OCI-LY1 (cell line): ENCODE measurements around the gene CDKN1C.
"Not testable (repeated sequence)": the region's sequence is repeated elsewhere in the genome, so short reads cannot be mapped to it uniquely, and the experiment has no call there.

Source experiments
- H2AFZ ChIP-seq: fragments of 200-600 bp; sonication (generic), shearing (Covaris generic); 2 replicates; pipeline ENCODE4 v1.6.0; 2014; ENCODE audit warnings: antibody characterized with exemption, mild to moderate bottlenecking, low read length
- H3F3A ChIP-seq: fragments of 200-600 bp; sonication (generic), shearing (Covaris generic); 2 replicates; pipeline ENCODE4 v1.6.0; 2014; ENCODE audit warnings: mild to moderate bottlenecking, antibody characterized with exemption, low read length, moderate library complexity; ENCODE audit not compliant: insufficient read depth
- H3K27ac ChIP-seq: fragments of 200-600 bp; sonication (generic); 2 replicates; pipeline ENCODE4 v1.5.1; 2014; ENCODE audit warnings: low read length, mixed run types, mild to moderate bottlenecking, low read depth; ENCODE audit not compliant: poor library complexity, severe bottlenecking
- H3K27me3 ChIP-seq: fragments of 200-600 bp; sonication (generic); 2 replicates; pipeline ENCODE4 v1.6.0; 2014; ENCODE audit warnings: antibody characterized with exemption, mild to moderate bottlenecking, low read length, moderate library complexity; ENCODE audit not compliant: insufficient read depth
- H3K36me3 ChIP-seq: fragments of 200-600 bp; sonication (generic); 2 replicates; pipeline ENCODE4 v1.6.1; 2014; ENCODE audit warnings: mild to moderate bottlenecking, antibody characterized with exemption, low read length, moderate library complexity, mixed read lengths; ENCODE audit not compliant: insufficient read depth
- H3K4me1 ChIP-seq: fragments of 200-600 bp; sonication (generic); 2 replicates; pipeline ENCODE4 v1.5.1; 2014; ENCODE audit warnings: mild to moderate bottlenecking, low read length, moderate library complexity; ENCODE audit not compliant: insufficient read depth, severe bottlenecking
- H3K4me2 ChIP-seq: fragments of 200-600 bp; sonication (generic), shearing (Covaris generic); 2 replicates; pipeline ENCODE4 v1.6.1; 2014; ENCODE audit warnings: low read length
- H3K4me3 ChIP-seq: fragments of 200-600 bp; sonication (generic); 2 replicates; pipeline ENCODE4 v1.5.1; 2014; ENCODE audit warnings: low read length, low read depth, mild to moderate bottlenecking, mixed read lengths; ENCODE audit not compliant: poor library complexity, severe bottlenecking
- H3K79me2 ChIP-seq: fragments of 200-600 bp; shearing (Covaris generic); 2 replicates; pipeline ENCODE4 v1.6.1; 2016; ENCODE audit warnings: mixed run types, low read length, mixed read lengths; ENCODE audit not compliant: insufficient read depth
- H3K9ac ChIP-seq: fragments of 200-600 bp; sonication (generic), shearing (Covaris generic); 2 replicates; pipeline ENCODE4 v1.6.1; 2014; ENCODE audit warnings: mild to moderate bottlenecking, low read length, mixed read lengths
- H3K9me2 ChIP-seq: fragments of 200-600 bp; sonication (generic), shearing (Covaris generic); 2 replicates; pipeline ENCODE4 v1.6.1; 2014; ENCODE audit warnings: low read depth, mild to moderate bottlenecking, low read length, mixed read lengths
- H3K9me3 ChIP-seq: fragments of 200-600 bp; shearing (Covaris generic); 2 replicates; pipeline ENCODE4 v1.6.1; 2014; ENCODE audit warnings: low read length, mixed read lengths
- H4K20me1 ChIP-seq: fragments of 200-600 bp; sonication (generic), shearing (Covaris generic); 2 replicates; pipeline ENCODE4 v1.6.0; 2016; ENCODE audit warnings: mild to moderate bottlenecking, low read length; ENCODE audit not compliant: insufficient read depth
- CTCF ChIP-seq: fragments of 200-600 bp; sonication (generic), shearing (Covaris generic); IDR thresholded peaks from 2 replicates; pipeline ENCODE4 v1.5.1; 2017; ENCODE audit warnings: mild to moderate bottlenecking, antibody characterized with exemption, low read length, moderate library complexity, mixed read lengths
- EZH2 ChIP-seq: fragments of 200-600 bp; sonication (generic), shearing (Covaris generic); IDR thresholded peaks from 2 replicates; pipeline ENCODE4 v1.8.0; 2017; ENCODE audit warnings: borderline replicate concordance, mixed run types, mild to moderate bottlenecking, antibody characterized with exemption, low read length, moderate library complexity, mixed read lengths

The CDKN1C gene

GRCh38 chr11:2910401-2910955 is 24.9 kb upstream of the CDKN1C start:
- Histone ChIP-seq H2AFZ (no peak overlapping the region), H3K9ac (no peak overlapping the region), H3K36me3 (no peaks in the 10 kb centered on the region), H3K4me1 (no peaks in the 10 kb centered on the region), H3K4me3 (no peak overlapping the region), H3K9me2 (no peaks in the 10 kb centered on the region), H3K27me3 (peaks cover 14% of the 10 kb centered on the region; the same call in 1 of the 2 replicates), H4K20me1 (no peaks in the 10 kb centered on the region), H3K79me2 (no peaks in the 10 kb centered on the region), H3K9me3 (no peaks in the 10 kb centered on the region), H3K27ac (no peak overlapping the region), H3F3A (no peaks in the 10 kb centered on the region), H3K4me2 (no peak overlapping the region)
- TF ChIP-seq EZH2 (no peak), CTCF (no peak)

- no peaks in the 10 kb centered on the region for H3K4me1 ChIP-seq
Measured at GRCh38 chr11:2909133-2909902, 23.7 kb upstream of the CDKN1C start.

GRCh38 chr11:2908130-2908529 is 22.6 kb upstream of the CDKN1C start:
- Histone ChIP-seq H3K79me2 (no peaks in the 10 kb centered on the region), H4K20me1 (no peaks in the 10 kb centered on the region), H3K4me2 (no peak overlapping the region), H3K9ac (no peak overlapping the region), H3F3A (no peaks in the 10 kb centered on the region), H3K36me3 (no peaks in the 10 kb centered on the region), H3K9me2 (no peaks in the 10 kb centered on the region), H3K4me1 (peaks cover 1% of the 10 kb centered on the region), H3K27me3 (peaks cover 12% of the 10 kb centered on the region; the same call in 1 of the 2 replicates), H3K4me3 (no peak overlapping the region), H2AFZ (no peak overlapping the region), H3K27ac (no peak overlapping the region), H3K9me3 (no peaks in the 10 kb centered on the region)
- TF ChIP-seq EZH2, result no peak
- no peak for TF ChIP-seq CTCF

More at GRCh38 chr11:2909133-2909902, 23.7 kb upstream of the CDKN1C start:
- Histone ChIP-seq H3K4me2 (no peak overlapping the region), H3K9me2 (no peaks in the 10 kb centered on the region), H2AFZ (no peak overlapping the region), H3K27me3 (peaks cover 14% of the 10 kb centered on the region; the same call in 1 of the 2 replicates), H3K9me3 (no peaks in the 10 kb centered on the region), H3K27ac (no peak overlapping the region), H3K4me3 (no peak overlapping the region), H3K9ac (no peak overlapping the region), H4K20me1 (no peaks in the 10 kb centered on the region), H3F3A (no peaks in the 10 kb centered on the region), H3K36me3 (no peaks in the 10 kb centered on the region), H3K79me2 (no peaks in the 10 kb centered on the region)
- no peak for TF ChIP-seq EZH2

GRCh38 chr11:2905299-2905698 is 19.7 kb upstream of the CDKN1C start:
- not testable (repeated sequence) for H4K20me1 ChIP-seq, H3K36me3 ChIP-seq, H3K27me3 ChIP-seq, H3K9me3 ChIP-seq, H3K4me3 ChIP-seq, H2AFZ ChIP-seq, H3K9me2 ChIP-seq, H3K4me2 ChIP-seq, H3K79me2 ChIP-seq, H3K9ac ChIP-seq, H3K27ac ChIP-seq, H3F3A ChIP-seq
- H3K4me1 ChIP-seq, result peaks cover 16% of the 10 kb centered on the region
